A549 (cell line): ENCODE measurements around the gene ESYT1.

Experiments used
- CTCF ChIP-seq: fragments of >200 bp; sonication (Bioruptor Twin); formaldehyde crosslinking; IDR thresholded peaks from 3 replicates; pipeline ENCODE4 v1.5.1; 2016
- MYC ChIP-seq: IDR thresholded peaks from 2 replicates; pipeline ENCODE4 v1.6.1; 2012; ENCODE audit warnings: mild to moderate bottlenecking, inconsistent platforms, low read length, improper control_type of control experiment, borderline replicate concordance
- POLR2A ChIP-seq: IDR thresholded peaks from 2 replicates; pipeline ENCODE4 v1.6.1; 2012; ENCODE audit warnings: mild to moderate bottlenecking, low read length
- TF ChIP-seq, protein P1 (sequence below): IDR thresholded peaks from 2 replicates; pipeline ENCODE4 v1.6.1; 2012

- TF ChIP-seq CTCF (no peak), MYC (no peak), POLR2A (no peak)
- TF ChIP-seq, protein P1, sequence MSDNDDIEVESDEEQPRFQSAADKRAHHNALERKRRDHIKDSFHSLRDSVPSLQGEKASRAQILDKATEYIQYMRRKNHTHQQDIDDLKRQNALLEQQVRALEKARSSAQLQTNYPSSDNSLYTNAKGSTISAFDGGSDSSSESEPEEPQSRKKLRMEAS = no peak
These were observed 15.8 kb downstream of the ESYT1 start for GRCh38 chr12:56143870-56144269.
